NCI-H510A treated with DMSO at 0.1 percent for 48 hours (cell line): ENCODE data around the gene GMCL2.

Experiments used
- DNase-seq: peaks from one replicate; lab custom pipeline; 2025; lab: John Stamatoyannopoulos, UW

Gene GMCL2

DNA sequence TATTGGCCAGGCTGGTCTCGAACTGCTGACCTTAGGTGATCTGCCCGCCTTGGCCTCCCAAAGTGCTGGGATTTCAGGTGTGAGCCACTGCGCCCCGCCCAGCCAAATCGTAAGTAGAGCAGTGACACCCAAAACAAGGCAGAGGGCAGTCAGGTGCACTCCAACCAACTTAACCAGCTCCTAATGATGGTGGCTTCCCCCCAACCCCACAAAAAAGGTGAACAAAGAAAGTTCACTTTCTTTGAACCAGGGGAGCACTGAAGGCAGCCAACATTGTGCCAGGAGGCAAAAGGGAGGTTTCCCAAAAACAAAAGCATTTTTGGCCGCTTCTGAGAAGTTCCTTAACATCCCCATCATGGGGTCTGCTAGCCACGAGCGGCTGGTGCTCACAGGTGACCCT, 9.6 kb downstream of the GMCL2 start:
- DNase-seq, result no peak

- DNase-seq, result no peak
Observed at GRCh38 chr5:178176791-178177190, 10.4 kb downstream of the GMCL2 start.

DNA sequence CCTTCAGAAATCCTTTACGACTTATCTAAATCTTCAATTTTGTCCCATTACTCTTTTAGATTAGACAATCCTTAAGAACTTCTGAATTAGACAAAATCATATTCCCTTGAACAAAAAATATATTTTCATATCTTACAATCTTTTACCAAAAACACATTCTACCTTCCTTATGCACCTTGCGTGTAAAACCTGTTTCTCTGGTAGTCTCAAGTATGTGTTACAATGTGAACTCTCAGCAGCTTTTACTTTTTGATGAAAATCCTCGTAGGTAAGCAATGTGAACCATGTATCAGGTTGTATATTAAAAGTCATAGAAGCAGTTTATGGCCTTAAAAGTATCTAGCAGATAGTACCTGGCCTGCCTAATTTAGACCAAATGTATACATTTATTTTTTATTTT, 12.7 kb downstream of the GMCL2 start:
- DNase-seq, result no peak

DNA sequence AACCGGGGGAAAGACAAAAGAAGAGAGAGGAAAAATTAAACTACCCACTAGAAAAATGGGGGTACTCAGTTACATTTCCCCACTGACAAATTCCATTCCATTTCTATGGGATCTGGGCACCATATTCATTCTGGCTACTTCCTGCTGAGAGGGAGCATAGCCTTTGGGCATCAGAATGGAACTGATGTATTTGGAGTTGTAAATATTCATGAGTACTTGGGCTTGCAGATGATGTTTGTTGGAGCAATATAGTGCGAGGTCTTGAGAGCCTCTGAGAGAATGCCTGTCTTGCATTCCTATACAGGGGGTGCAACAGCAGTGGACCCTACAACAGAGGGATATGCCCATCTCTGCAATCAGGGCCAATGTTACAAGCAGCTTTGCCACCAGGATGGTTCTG, 16.7 kb downstream of the GMCL2 start:
- no peak for DNase-seq

DNA sequence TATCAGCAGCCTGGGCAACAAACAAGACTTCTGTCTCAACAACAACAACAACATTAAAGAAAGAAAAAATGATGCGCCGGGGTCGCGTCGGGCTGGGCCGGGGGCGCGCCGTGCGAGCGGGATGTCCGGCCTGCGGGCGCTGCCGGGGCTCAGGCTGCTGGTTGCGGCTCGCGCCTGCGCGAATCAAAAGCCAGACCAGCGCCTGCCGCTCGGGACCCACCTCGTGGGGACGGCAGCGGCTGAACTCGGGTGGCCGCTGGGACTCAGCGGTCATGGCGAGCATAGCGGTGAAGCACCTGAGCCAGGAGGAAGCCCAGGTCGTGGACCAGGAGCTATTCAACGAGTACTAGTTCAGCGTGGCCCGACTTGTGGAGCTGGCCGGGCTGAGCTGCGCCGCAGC, 21.6 kb downstream of the GMCL2 start:
- DNase-seq, result no peak

GRCh38 chr5:178163772-178164735, 23.1 kb downstream of the GMCL2 start:
- DNase-seq, result peak; percentile 91

GRCh38 chr5:178162481-178162880, 24.7 kb downstream of the GMCL2 start:
- no peak for DNase-seq

DNA sequence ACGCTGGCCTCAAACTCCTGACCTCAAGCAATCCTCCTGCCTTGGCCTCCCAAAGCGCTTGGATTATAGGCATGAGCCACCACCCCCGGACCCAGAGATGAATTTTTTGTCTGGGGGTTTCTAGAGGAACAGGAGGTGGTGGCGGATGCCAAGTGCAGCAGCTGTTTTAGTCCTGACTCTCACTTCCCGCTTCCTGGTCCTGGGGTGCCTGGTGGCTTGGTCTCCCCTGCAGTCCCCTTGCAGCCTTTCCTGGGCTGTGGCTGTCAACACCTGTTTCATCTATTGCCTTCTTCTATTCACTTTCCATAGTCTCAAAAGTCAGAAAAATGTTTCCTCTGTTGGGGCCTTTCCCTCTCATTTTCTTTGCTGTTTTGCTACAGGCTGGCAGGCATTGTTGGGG, 27.0 kb downstream of the GMCL2 start:
- DNase-seq, result no peak

DNA sequence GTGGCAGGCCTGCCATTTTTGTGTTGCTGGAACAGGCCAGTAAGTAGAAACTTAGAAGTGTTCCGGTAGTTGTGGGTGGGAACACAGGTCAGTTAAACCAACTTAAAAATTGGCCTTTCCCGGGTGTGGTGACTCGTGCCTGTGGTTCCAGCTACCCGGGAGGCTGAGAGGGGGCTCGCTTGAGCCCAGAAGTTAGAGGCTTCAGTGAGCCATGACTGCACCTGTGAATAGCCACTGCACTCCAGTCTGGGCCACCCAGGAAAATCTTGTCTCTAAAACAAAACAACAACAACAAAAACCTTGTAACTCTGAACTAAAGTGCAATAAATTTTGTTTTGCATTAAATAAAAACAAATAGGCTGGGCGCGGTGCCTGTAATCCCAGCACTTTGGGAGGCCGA, 32.1 kb downstream of the GMCL2 start:
- DNase-seq, result no peak

GRCh38 chr5:178153530-178154340, 33.4 kb downstream of the GMCL2 start, which contains the start of gene NHP2:
Gene NHP2, minus strand, starts transcription at chr5:178153885. Its CDS starts 68 bp downstream, at chr5:178153817.
- peak; percentile 89 for DNase-seq

GRCh38 chr5:178152491-178153444, 34.4 kb downstream of the GMCL2 start:
- no peak for DNase-seq

DNA sequence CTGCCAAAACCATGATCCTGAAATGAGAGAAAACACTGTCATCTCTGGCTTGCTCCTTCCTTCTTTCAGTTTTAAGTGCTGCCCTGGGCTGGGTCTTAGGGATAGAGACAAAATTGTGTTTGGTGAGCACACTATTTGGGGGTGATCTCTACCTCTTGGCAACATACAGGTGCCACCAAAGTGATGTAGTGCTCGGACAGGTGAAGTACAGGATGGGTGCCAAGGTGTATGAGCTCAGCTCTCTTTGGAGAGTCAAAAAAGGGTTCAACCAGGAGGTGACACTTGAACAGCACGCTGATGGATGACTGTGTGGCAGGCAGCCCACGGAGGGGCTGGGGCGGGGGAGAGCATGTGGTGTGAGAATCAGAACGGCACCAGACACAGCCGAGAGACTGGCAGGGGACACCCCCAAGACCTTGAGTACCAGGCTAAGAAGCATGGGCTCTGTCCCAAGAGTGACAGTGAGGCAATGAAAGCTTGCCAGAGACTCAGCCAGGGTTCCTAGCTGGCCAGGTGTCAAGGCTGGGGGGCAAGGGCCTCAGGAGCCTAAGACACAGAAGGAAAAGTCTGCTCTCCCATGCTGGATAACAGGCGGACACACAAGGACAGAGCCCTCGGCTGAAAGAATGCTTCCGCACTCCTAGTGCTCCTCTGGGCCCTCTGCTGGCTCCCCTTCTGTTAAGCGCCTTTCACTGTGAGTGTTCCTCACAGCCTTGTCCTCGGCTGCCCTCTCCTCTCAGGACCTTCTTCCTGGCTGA, 36.0 kb downstream of the GMCL2 start:
- no peak for DNase-seq

- no peak for DNase-seq
Observed at GRCh38 chr5:178149199-178149932, 37.8 kb downstream of the GMCL2 start.

GRCh38 chr5:178147406-178147805, 39.8 kb downstream of the GMCL2 start:
- DNase-seq, result no peak

GRCh38 chr5:178145965-178146820, 41.0 kb downstream of the GMCL2 start:
- peak; percentile 40 for DNase-seq

DNA sequence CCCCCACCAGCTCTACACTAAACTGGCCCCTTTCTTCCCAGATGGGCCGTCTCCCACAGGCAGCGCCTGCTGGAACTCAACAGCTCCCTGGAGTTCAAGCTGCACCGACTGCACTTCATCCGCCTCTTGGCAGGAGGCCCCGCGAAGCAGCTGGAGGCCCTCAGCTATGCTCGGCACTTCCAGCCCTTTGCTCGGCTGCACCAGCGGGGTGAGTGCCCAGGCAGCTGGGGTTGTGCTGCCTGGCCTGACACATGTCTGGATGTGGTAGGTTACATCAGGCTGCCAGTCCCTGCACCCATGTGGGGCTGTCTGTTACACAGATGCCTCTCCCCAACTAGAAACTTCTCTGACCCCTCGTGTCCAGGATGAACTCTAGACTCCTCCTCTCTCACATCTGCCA, 43.3 kb downstream of the GMCL2 start:
- DNase-seq, result no peak

DNA sequence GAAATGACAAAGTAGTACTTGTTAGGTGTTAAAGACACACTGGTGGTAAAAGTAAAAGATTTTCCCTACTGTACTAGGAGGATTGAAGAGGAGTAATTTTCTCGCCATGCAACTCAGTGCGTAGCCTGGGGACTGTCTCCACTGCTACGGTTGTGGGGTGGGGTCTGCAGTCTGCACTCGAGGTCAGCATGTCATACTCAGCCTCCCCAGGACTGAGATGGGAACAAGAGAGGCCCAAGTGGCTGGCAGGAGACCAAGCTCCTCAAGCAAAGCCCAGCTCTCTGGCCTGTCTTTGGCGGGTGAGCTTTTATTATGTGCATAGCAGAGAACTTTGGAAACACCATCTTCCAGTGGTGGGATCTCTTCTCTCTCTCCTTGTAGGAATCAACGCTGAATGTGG, 43.9 kb downstream of the GMCL2 start:
- DNase-seq, result no peak

DNA sequence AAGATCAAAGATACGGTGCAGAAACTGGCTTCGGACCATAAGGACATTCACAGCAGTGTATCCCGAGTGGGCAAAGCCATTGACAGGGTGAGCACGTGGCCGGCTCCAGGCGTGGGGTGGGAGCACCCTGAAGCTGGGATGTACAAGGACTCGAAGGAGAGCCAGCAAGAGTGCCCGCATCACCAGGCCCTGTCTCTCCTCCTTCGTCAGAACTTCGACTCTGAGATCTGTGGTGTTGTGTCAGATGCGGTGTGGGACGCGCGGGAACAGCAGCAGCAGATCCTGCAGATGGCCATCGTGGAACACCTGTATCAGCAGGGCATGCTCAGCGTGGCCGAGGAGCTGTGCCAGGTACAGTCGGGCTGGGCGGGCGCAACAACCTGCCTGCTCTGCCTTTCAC, 44.5 kb downstream of the GMCL2 start:
- no peak for DNase-seq

DNA sequence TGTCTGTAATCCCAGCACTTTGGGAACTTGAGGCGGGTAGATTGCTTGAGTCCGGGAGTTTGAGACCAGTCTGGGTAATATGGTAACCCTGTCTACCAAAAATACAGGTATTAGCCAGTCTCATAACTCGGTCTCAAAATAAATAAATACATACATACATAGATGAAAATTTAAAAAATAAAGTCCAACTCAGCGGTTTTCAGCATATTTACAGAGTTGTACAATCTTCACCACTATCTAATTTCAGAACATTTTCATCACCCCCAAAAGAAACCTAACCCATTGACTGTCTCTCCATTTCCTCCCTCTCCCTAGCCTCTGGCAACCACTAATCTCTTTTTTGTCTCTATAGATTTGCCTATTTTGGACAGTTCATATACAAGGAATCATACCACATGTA, 45.6 kb downstream of the GMCL2 start:
- no peak for DNase-seq
